ENCODE data around the gene AP5Z1. TPM values are rescaled to one million over a fixed set of nuclear protein-coding genes. Genes with fewer than 3 reads are reported as not detected.

The AP5Z1 gene
- polyA plus RNA-seq, 2 of the 4 experiments (the other 2 are of a cell fraction) = 6.8 to 21.8 TPM

GRCh38 chr7:4817178-4817901 is 41.9 kb downstream of the AP5Z1 start:
- Histone ChIP-seq H3K4me2 (no peak overlapping the region), H3K27ac (no peak overlapping the region), H3K4me3 (no peak overlapping the region), H3K4me1 (no peaks in the 10 kb centered on the region), H3K9me3 (no peaks in the 10 kb centered on the region)
- ChIA-PET POLR2A (no interaction called here), CTCF (interaction anchor here (1.5 to 1.8 kb wide), 2 partner anchors 67 to 156 kb away, joined by 5 to 7 read pairs; partner anchors contain the start of gene RADIL)
- no peak for DNase-seq (ENCODE audit: low read depth in 1 of 2, low spot score in 1 of 2)
- WGBS (ENCODE audit: missing lambda C conversion rate) = 75% methylated on average over 17 of the region's 38 CpGs
- FAIRE-seq = no peak
- no peak for TF ChIP-seq ZC3H11A (IDR thresholded peaks at IDR 0.05)
- TF ChIP-seq TP53 (CRISPR knock-in tag; IDR thresholded peaks at IDR 0.05) = no peak
- no peak for ATAC-seq

GRCh38 chr7:4818000-4818794 is 42.8 kb downstream of the AP5Z1 start:
- H3K27ac ChIP-seq = no peak overlapping the region
- no peak for ATAC-seq
- H3K4me2 ChIP-seq = no peak overlapping the region
- no peaks in the 10 kb centered on the region for H3K9me3 ChIP-seq
- FAIRE-seq = no peak
- WGBS (ENCODE audit: missing lambda C conversion rate) = 88% methylated on average over 20 of the region's 32 CpGs
- POLR2A ChIA-PET = no interaction called here
- H3K4me1 ChIP-seq = no peaks in the 10 kb centered on the region
- no peak overlapping the region for H3K4me3 ChIP-seq
- CTCF ChIA-PET = interaction anchor here (1.3 to 1.7 kb wide), 2 partner anchors 32 to 65 kb away, joined by 4 to 5 read pairs; partner anchors contain the start of gene RADIL
- TF ChIP-seq HOXA7 (CRISPR knock-in tag; IDR thresholded peaks at IDR 0.05) (no peak), BCL3 (IDR thresholded peaks at IDR 0.05) (no peak), PHF8 (IDR thresholded peaks at IDR 0.05; ENCODE audit: borderline replicate concordance, low read depth) (no peak), ELK1 (IDR thresholded peaks at IDR 0.05; ENCODE audit: low read depth, low read length) (no peak), GATA3 (IDR thresholded peaks at IDR 0.05; ENCODE audit: borderline replicate concordance) (no peak), ZC3H11A (IDR thresholded peaks at IDR 0.05) (no peak)
- TF ChIP-seq, protein P1, sequence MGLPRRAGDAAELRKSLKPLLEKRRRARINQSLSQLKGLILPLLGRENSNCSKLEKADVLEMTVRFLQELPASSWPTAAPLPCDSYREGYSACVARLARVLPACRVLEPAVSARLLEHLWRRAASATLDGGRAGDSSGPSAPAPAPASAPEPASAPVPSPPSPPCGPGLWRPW (IDR thresholded peaks at IDR 0.05) = no peak
- no peak for DNase-seq (ENCODE audit: low read depth in 1 of 2, low spot score in 1 of 2)

DNA sequence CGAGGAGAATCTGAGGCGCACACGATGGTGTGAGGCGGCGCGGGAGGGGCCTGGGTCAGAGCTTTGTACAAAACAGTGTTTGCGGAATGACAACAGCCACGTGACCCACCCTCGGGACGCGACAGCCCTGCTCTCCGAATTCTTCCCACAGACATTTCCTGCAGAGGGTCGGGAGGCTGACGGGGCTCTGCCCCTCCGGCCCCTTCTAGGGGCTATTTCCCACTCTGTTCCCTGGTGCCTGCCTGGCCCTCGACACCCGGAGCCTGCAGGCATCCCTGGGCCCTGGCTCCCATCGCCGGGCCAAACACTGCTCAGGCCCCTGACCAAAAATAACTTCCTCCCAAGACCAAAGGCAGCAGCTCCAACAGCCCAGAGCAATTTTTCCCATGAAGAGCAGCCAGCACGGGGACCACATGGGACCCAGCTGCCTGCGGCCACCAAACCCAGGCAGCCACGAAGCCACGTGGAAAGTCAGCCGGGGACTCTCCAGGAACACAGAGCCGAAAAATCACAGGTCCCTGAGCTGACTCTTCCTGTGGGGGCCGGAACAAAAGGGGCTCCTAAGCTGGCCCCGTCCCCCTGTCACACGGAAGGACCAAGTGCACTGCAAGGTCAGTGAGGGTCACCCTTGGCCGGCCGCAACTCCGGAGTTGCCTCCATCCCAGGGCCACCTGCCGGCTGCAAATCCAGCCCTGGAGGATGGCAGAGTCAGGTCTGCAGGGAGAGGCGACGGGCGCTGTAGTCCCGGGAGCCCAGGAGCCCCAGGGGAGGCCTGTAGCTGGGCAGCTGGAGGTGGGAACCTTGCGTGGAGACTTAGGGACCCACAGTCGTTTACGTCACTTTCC is 44.4 kb downstream of the AP5Z1 start:
- Histone ChIP-seq H3K27ac (no peak overlapping the region), H3K4me1 (no peaks in the 10 kb centered on the region), H3K4me2 (no peak overlapping the region), H3K9me3 (no peaks in the 10 kb centered on the region), H3K4me3 (no peak overlapping the region)
- no peak for TF ChIP-seq FOXS1 (CRISPR knock-in tag; IDR thresholded peaks at IDR 0.05)
- no peak for TF ChIP-seq PBX3 (IDR thresholded peaks at IDR 0.05)
- TF ChIP-seq GATA3 (IDR thresholded peaks at IDR 0.05; ENCODE audit: borderline replicate concordance) = no peak
- no peak for TF ChIP-seq PHF8 (IDR thresholded peaks at IDR 0.05; ENCODE audit: borderline replicate concordance, low read depth)
- TF ChIP-seq SREBF2 (IDR thresholded peaks at IDR 0.05) = no peak
- no peak for TF ChIP-seq BCL3 (IDR thresholded peaks at IDR 0.05)
- POLR2A ChIA-PET = no interaction called here
- ATAC-seq (no peak), FAIRE-seq (no peak), DNase-seq (ENCODE audit: low read depth in 1 of 2, low spot score in 1 of 2) (no peak)
- WGBS (ENCODE audit: missing lambda C conversion rate) = 84% methylated on average over 26 of the region's 39 CpGs
- CTCF ChIA-PET = interaction anchor here (0.6 to 1.7 kb wide), 6 partner anchors 14 to 68 kb away, joined by 3 to 7 read pairs (median 4); partner anchors contain the start of gene RADIL
